GM18526 (cell line): ENCODE measurements around the gene FUT4.
A peak's percentile ranks its signal among the peaks of the same experiment; 100 is the strongest.

Source experiments
- POLR2A ChIP-seq: IDR thresholded peaks from 3 replicates; pipeline ENCODE4 v1.6.1; 2011; ENCODE audit not compliant: insufficient read length; ENCODE audit errors: extremely low read depth

Gene FUT4, protein sequence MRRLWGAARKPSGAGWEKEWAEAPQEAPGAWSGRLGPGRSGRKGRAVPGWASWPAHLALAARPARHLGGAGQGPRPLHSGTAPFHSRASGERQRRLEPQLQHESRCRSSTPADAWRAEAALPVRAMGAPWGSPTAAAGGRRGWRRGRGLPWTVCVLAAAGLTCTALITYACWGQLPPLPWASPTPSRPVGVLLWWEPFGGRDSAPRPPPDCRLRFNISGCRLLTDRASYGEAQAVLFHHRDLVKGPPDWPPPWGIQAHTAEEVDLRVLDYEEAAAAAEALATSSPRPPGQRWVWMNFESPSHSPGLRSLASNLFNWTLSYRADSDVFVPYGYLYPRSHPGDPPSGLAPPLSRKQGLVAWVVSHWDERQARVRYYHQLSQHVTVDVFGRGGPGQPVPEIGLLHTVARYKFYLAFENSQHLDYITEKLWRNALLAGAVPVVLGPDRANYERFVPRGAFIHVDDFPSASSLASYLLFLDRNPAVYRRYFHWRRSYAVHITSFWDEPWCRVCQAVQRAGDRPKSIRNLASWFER

DNA sequence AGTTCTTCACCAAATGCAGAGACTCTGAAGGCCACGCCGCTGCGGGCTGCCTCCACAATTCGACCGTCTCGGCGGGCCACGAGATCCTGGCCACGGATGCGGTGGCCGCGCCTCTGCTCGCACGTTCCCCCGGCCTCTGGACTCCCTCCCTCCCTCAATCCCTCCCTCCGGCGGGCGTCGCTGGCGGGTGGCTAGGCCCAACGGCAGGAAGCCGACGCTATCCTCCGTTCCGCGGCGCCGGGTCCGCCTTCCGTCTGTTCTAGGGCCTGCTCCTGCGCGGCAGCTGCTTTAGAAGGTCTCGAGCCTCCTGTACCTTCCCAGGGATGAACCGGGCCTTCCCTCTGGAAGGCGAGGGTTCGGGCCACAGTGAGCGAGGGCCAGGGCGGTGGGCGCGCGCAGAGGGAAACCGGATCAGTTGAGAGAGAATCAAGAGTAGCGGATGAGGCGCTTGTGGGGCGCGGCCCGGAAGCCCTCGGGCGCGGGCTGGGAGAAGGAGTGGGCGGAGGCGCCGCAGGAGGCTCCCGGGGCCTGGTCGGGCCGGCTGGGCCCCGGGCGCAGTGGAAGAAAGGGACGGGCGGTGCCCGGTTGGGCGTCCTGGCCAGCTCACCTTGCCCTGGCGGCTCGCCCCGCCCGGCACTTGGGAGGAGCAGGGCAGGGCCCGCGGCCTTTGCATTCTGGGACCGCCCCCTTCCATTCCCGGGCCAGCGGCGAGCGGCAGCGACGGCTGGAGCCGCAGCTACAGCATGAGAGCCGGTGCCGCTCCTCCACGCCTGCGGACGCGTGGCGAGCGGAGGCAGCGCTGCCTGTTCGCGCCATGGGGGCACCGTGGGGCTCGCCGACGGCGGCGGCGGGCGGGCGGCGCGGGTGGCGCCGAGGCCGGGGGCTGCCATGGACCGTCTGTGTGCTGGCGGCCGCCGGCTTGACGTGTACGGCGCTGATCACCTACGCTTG is at the start of gene FUT4:
FUT4 (plus strand) TSS at position 227 of the 951 bp plus-strand sequence; CDS start at position 440, 213 bp downstream.
- peak; percentile 66 for TF ChIP-seq POLR2A

DNA sequence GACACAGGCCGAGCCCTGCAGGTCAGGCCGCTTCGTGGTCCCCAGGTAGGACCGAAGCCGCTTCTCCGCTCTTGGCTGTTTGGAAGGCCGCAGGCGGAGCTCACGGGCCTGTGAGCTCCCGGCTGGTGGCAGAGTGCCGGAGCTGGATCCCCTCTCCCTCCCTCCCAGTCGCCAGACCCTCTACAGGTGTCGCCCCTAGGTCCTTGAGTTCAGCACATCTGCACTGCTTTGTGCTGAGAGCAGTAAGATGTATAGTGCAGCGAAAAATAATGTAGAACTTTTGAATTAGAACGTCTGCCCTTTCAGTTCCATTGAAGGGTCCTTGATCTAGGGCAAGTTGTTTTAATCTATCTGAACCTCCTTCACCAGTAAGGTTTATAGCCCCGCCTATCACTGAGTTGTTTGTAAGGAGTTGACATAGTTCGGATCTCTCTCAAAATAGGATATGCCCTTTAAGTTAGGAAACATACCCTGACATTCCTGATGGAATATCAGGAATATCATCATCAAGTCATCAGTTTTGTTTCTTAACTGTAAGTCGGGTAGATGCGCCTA is 49.5 kb upstream of the FUT4 start:
- TF ChIP-seq POLR2A = no peak

DNA sequence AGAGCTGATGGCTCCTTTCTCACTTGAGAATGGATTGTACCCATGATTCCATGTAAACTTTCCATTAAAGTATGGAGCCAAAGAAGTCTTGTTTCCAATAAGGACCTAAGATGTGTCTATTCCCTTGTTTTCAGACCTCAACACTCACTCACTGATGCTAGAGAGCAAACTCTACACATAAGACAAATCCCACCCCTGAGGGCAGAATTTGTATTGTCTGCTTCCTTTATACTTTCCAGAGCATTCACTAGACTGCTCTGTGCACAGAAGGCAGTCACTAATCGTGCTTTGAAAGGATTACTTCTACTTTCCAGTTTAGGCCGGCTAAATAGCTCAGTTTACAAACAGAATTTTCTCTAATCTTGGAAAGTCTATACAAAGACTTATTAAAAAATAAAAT is 43.5 kb upstream of the FUT4 start:
- TF ChIP-seq POLR2A = no peak

DNA sequence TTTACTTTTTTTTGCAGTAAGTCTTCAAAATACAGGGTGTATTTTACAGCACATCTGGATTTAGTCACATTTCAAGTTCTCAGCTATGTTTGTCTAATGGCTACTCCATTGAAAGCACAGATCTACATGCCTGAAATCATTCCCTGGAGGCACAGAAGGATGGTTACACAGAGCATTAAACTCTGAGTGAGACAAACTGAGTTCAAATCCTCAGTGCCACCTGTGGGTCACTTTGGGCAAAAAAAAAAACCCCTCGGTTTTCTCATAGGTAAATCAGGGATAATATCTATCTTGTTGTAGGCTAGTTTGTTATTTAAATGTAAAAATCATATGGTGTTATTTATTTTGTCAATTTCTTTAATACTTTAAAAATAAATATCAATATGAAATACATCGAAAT is 42.2 kb upstream of the FUT4 start:
- TF ChIP-seq POLR2A = no peak

DNA sequence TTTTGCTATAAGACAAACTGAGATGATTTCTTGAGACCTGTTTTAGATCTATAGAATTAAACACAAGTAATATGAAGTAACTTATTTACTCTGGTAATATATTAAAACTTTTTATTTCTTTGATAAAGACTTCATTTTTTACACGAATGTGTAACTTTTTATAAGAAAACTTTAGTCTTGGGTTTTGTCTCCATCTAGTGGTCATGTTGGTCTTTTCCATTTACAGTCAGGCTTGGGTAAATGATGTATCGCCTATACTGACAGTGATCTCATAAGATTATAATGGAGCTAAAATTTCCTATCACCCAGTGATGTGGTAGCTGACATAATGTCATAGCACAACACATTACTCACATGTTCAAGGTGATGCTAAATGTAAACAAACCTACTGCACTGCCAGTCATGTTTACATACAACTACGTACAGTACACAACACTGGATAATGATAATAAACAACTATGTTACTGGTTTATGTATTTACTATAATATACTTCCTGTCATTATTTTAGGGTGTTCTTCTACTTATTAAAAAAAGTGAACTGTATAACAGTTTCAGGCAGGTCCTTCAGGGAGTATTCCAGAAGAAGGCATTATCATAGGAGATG is 38.9 kb upstream of the FUT4 start:
- TF ChIP-seq POLR2A = no peak

DNA sequence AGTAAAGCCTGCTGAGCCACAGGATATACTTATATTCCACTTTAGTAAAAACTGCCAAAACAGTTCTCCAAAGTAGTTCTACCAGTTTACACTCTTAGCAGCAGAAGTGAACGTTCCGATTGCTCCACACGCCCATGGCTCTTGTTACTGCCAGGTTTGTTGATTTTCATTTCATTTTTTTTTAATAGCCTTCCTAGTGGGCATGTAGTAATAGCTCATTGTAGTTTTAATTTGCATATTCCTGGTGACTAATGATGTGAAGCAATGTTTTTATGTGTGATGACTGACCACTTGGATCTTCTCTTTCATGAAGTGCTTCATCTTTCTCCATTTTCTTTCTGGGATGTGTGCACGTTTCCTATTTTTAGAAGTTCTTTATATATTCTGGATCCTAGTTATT is 36.2 kb upstream of the FUT4 start:
- TF ChIP-seq POLR2A = no peak

DNA sequence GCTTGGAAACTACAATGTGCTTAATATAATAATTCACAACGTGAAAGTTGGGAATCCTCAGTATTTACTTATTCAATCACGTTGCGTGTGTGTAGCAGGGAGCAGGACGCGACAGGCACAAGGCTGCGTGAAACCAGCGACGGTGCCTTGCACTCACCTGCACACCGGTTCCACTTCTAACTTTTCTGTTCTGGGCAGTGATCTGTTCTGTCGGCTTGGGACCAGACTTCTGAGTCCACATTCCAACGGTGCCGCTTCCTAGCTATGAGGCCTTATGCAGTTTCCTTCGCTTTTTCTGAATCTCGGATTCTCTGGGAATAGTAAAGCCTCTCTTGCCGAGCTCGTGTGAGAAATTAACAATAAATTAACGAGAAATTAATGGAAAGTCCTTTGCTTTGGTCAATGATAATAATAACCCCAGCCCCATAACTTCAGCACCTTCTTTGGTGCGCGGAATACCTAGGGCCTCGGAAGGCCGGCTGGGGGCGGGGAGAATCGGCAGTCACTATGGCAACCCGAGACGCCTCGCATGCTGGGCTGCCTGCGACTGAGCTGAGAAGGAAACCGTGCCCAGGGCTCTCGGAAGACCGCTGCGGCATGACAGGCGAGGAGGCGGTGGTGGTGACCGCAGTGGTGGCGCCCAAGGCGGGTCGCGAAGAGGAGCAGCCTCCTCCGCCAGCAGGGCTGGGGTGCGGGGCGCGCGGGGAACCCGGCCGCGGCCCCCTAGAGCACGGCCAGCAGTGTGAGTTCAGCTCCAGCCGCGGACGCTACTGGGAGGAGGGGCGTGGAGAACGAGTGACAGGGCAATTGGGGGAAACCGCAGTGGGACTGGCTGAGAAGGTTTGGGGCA is 31.6 kb upstream of the FUT4 start, which contains the start of gene C11orf97:
C11orf97 (plus strand) TSS at position 530 of the 850 bp plus-strand sequence; CDS start at position 598, 68 bp downstream.
- TF ChIP-seq POLR2A = no peak

DNA sequence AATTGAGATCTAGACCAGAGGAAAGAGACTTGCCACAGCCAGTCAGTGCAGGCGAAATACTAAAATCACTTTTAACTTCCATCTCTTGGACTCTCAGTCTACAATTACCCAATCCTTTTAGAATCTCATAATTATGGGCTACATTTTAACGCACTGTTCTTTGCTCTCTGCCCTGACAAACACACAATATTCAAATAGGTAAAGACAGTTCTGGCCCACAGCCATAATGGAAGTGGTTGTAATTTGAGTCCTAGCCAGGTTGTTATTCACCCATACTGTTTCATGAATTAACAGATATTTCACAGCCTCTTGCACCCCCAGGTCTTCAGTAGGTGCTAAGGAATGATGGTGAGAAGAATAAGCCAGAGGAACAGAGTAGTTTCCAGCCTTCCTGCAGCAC is 30.6 kb upstream of the FUT4 start:
- TF ChIP-seq POLR2A = no peak

DNA sequence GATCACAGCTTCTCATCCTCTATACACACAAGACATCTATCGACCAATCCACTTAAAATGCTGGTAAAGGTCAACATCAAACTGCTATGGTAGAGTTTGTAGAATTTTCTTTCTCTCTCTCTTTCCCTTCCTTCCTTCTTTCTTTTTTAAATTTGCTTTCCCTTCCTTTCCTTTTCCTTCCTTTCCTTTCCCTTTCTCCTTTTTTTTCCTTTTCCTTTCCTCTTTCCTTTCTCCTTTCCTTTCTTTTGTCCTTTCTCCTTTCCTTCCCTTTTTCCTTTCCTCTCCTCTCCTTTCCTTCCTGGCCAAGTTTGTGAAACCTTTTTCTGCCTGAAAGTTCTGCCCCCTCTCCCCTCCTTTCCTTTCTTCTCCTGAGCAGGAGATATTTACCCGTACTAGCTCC is 28.3 kb upstream of the FUT4 start:
- TF ChIP-seq POLR2A = no peak

DNA sequence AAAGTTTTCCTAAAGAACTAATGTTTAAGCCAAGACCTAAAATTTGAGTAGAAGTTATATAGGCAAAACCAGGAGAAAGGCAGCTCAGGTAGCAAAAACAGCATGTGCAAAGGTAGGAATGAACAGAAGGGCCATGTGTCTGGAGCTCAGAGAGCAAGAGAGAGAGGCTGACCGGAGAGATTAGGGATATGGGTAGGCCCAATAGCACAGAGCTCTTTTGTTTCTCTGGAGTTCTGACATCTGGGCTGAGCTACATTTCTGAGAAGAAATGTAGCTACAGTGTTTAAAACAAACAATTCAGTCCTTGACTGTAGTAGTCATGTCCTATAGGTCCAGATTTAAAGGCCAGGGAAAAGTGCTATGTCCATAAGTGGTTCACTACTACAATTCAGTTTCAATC is 27.0 kb upstream of the FUT4 start:
- no peak for TF ChIP-seq POLR2A

DNA sequence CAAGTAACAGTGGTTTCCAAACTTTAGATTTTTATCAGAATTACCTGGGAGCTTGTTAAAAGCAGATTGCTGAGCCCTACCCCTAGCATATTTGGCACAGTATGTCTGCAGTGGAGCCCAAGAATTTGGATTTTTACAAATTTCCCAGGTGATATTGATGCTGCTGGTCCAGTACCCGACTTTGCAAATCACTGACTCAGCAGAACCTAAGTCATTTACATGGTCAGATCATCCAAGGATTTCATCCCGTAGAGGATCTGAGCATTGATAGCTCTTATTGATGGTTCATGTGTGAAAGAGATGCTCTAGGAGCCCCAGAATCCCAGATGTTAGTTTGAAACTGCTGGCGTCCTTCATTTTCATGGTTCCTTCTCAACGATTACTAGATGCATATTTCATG is 25.4 kb upstream of the FUT4 start:
- TF ChIP-seq POLR2A = no peak

DNA sequence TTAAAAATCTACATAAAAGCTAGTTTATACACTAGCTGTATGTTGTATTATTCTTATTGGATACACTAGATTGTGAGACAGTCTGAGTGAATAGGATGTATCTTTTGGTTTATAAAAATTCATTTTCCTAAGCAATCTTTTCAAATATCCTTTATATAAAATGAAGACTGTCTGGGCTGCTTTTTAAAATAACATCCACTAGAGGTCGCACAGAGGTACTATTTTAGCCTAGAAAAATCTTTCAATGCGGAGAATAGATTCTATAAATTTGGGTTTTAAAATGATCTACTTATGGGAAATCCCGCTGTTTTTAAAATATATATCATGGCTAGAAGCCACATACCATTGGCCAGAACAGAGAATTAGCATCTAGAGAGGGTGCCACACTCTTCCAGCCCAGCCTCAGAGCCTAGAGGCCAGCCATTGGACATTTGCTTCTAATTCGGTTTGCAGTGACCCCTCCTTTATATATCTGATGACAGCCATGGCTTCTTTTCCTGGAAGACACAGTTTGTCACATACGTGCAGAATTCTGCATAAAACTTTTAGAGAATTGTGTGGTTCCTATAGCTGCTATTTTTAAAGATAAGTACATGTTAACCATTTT is 24.1 kb upstream of the FUT4 start:
- no peak for TF ChIP-seq POLR2A

DNA sequence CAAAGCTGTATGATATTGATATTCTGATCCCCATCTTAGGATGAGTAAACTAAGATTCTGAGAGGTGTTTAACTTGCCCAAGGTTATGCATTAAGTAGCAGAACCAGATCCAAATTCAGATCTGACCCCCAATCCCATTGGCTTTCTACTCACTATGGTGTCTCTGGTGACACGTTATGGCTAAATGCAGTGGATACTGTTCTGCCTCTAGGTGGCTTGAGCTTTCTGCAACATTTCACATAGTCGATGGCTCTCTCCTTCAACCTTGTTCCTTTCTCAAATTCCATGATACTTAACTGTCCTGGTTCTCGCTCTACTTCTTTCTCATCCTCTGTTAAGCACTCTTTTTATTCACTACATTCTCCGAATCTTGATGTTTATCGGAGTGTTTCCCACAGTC is 22.0 kb upstream of the FUT4 start:
- no peak for TF ChIP-seq POLR2A

DNA sequence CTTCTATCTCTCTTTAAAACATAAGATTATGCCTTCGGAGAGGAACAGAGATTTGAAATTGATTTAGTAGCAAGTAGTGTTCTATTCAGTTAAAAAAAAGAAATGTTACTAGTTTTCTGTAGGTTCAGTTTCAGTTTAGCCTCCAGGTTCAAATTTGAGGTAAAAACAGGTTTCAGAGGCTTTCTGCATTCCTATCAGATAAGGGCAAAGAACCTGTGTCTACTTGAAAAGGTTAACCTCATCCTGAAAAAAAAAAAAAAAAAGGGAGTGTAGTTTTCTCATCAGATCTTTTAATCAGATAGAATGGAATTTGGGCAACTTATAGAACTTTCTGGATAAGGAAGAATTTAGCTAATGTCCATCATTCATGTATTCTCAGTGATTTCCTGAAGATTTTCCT is 19.4 kb upstream of the FUT4 start:
- no peak for TF ChIP-seq POLR2A
